M059J (cell line): ENCODE results near the gene USO1. TPM values are rescaled to one million over a fixed set of nuclear protein-coding genes. Genes with fewer than 3 reads are reported as not detected.
"Not testable (repeated sequence)": the region's sequence is repeated elsewhere in the genome, so short reads cannot be mapped to it uniquely, and the experiment has no call there.

Experiments
- DNase-seq: peaks from one replicate; pipeline ENCODE4 v3.0.0-alpha.2; 2012; ENCODE audit warnings: low read depth
- total RNA-seq: library from RNA; depleted of rRNA; stranded (reverse); fragments of >200 nt; shearing (Covaris generic); gene quantifications from 2 replicates; pipeline ENCODE4 v1.2.3, GENCODE V29; 2014; rRNA removed

The USO1 gene, protein sequence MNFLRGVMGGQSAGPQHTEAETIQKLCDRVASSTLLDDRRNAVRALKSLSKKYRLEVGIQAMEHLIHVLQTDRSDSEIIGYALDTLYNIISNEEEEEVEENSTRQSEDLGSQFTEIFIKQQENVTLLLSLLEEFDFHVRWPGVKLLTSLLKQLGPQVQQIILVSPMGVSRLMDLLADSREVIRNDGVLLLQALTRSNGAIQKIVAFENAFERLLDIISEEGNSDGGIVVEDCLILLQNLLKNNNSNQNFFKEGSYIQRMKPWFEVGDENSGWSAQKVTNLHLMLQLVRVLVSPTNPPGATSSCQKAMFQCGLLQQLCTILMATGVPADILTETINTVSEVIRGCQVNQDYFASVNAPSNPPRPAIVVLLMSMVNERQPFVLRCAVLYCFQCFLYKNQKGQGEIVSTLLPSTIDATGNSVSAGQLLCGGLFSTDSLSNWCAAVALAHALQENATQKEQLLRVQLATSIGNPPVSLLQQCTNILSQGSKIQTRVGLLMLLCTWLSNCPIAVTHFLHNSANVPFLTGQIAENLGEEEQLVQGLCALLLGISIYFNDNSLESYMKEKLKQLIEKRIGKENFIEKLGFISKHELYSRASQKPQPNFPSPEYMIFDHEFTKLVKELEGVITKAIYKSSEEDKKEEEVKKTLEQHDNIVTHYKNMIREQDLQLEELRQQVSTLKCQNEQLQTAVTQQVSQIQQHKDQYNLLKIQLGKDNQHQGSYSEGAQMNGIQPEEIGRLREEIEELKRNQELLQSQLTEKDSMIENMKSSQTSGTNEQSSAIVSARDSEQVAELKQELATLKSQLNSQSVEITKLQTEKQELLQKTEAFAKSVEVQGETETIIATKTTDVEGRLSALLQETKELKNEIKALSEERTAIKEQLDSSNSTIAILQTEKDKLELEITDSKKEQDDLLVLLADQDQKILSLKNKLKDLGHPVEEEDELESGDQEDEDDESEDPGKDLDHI
- total RNA-seq = 43.6 and 60.4 TPM in 2 replicates

DNA sequence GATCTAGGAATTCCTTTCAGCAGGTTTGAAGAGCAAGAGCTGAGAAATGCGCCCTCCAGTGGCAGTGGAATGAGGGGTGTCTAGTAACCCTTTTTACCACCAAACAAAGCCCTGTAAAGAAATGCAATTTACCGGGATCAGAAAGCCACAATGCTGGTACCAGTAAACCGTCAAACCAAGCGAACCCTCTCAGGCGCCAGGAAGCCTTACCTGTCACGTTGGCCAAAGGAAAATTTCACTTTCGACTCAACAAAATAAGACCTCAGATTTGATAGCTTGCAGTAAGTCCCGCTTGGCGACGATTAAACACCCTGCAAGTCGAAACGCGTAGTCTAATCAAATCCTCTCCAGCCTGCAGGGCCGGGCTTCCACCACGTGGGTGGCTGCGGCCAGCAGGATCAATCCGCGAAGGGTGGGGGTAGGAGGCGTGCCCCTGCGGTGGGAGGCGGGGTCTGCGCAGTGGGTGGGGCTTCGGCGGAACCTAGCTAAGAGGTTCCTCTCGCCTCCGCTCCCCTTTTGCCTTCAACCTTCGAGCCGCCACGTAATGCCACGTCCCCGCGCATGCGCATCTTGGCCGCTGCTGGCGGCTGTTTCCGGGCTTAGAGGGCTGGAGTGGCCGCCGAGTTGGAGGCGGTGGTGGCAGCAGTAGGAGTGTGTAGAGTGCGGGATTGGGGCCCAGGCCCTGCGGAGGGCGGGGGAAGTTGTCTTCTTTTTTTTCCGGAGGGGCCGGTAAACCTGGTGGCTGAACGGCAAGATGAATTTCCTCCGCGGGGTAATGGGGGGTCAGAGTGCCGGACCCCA, at the start of gene USO1:
USO1 (plus strand) TSS at position 512 of the 801 bp plus-strand sequence; CDS start at position 755, 243 bp downstream.
- DNase-seq = peak; percentile 94

DNA sequence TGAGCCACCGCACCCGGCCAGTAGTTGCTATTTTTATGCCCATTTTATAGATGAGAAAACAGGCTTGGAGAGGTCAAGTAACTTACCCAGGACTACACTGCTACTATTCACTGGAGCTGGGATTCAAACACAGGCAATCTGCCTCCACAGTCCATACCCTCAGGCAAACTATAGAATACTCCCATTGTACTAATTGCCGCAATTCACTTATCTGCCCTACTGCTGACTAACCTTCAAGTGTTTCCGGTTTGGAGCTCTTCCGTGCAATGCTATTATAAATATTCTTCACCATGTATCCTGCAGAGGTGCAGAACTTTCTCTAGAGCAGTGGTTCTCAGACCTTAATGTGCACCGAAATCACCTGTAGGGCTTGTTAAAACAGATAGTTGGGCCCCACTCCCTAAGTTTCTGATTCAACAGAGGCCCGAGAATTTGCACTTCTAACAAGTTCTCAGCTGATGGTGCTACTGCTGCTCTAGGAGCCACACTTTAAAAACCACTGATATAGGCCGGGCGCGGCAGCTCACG, 49.3 kb upstream of the USO1 start:
- no peak for DNase-seq

DNA sequence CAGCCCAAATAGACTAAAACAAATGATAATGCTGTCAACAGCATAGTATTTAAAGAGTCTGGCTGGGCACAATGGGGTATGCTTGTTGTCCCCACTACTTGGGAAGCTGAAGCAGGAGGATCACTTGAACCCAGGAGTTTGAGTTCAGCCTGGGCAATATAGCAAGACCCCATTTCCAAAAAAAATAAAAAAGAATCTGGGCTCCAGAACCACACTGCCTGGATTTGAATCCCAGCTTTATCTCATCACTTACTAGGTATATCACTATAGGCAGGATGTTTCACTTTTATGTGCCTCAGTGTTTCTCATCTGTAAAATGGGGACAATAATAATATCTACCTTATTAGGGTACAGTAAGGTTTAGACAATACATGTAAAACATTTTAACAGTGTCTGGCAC, 45.9 kb upstream of the USO1 start:
- no peak for DNase-seq

DNA sequence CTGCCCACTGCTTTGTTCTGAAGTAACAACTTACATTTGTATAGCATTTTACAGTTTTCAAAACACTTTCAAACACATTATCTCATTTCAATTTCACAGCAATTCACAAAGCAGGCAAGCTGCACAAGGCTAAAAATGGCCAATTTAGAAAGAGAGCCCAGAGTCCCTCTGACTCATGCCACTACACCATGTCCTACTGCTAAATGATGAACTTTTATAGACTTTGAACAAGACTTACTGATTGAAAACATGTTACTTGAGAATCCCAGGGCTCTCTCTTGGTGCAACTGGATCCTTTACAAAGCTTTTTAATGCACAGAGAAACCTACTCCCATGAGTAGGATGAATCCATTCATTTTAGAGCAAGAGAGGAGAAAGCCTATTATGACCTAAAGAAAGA, 45.4 kb upstream of the USO1 start:
- DNase-seq = no peak

DNA sequence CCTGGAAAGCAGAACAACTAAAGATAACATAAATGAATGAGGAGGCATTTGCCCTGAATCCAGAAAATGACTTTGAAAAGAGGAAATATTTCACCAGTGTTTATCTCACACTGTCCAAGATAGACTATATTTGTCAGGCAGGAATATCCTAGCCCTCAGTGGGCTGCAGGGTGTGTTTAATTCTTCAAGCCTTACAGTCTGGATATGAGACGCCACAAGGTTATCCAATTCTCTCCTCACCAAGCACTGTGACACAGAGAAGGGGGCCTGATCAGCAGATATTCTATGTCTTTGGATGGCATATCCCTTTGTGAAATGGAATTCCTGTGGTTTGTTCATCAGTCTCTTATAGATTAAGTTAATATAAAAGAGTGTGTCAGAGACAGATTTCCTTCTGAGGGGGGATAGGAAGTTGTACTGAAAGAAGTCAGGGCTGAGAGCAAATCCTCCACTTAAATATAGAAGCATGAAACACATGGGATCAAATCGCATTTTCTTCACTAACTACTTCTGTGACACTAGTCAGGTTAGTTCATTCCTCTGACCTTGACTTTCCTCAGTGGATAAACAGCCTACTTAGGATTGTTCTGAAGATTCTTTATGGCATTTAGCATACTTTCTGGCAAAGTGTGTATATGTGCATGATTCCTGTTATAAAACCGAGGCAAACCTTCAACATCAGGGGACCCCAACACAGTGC, 44.4 kb upstream of the USO1 start:
- DNase-seq = no peak

DNA sequence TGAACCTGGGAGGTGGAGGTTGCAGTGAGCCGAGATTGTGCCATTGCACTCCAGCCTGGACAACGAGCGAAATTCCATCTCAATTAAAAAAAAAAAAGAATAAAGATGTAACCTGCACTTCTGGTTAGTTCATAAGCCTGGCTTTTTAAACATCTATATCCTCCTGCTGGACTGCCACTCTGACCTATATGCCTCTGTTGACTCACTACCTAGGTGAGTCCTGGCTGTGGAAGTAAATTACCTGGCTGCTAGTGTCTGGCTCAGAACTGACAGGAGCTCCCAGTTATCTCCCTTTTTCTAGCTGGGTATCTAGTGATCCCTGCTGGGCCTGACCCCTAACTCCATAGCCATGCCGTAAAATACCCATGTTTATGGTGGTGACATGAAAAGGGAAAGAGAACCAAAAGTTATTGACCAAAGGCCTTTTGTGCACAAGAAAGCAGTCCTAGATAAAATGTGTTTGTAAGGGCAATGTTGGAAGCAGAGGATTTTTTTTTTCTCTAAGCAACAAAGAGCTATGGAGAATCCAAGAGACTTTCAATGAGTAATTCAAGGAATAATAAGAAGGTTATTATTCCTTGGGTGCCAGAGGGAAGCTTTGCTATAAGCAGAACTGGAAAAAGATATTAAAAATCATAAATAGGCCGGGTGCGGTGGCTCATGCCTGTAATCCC, 40.8 kb upstream of the USO1 start:
- no peak for DNase-seq

DNA sequence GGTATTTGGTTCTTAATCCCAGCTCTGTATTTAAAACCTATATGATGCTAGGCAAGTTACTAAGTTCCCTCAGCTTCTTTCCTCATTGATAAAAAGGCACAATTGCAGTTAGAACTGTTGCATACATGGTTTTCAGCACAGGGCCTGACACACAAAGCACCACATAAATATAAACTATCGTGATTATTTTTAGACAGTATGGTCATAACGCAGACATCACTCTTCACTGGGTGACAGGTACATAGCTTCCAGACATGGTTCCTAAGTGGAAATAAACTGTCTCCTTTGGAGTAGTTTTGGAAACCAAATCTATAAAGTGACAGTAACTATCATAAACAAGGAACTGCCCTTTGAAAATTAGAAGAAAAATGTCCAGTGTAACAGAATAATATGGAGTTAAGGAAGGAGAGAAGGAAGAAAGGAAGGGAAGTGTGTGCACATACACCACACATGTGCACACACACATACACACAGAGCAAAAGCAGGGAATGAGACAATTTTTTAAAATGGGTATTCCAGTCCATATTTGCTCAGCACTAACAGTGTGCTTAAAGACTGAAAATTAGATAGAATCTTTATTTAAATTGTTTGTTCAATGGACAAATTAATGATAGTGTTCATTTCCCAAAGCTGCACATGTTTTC, 38.7 kb upstream of the USO1 start:
- DNase-seq = no peak

DNA sequence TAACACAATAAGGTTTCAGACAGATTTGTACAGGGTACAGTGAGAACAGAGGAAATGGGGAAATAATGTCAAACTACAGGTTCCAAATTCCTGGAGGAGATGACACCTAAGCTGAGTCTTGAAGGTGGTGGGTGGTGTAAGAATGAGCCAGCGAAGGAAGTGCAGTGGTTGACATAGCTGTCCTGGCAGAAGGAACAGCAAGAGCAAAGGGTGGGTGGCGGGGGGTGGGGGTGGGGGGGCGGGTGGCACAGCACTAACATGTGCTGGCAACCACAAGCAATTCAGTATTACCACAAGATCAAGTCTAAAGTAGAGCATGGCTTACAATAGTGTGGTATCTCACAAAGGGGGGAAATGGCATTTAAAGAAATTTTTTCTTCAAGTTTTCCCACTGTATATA, 38.0 kb upstream of the USO1 start:
- no peak for DNase-seq

DNA sequence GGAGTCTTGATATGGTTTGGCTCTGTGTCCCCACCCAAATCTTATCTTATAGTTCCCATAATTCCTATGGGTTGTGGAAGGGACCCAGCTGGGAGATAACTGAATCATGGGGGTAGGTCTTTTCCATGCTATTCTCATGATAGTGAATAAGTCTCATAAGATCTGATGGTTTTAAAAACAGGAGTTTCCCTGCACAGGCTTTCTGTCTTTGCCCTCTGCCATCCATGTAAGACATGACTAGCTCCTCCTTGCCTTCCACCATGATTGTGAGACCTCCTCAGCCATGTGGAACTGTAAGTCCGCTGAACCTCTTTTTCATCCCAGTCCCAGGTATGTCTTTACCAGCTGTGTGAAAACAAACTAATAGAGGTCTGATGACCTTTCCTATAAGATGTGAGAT, 37.3 kb upstream of the USO1 start:
- not testable (repeated sequence) for DNase-seq

DNA sequence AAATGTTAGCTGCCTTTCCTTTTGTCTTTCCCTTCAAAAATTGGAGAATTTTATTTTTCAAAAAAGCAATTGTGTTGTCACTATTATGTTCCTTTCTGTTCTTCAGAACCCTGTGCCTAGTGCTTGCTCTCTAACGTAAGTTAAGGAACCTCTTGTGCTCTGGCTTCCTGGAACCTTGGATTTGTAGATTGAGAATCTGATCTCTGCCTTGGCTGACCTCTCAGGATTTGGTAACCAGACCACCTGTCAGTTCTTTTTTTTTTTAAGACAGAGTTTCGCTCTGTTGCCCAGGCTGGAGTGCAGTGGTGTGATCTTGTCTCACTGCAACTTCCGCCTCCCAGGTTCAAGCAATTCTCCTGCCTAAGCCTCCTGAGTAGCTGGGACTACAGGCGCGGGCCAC, 32.3 kb upstream of the USO1 start:
- DNase-seq = not testable (repeated sequence)

DNA sequence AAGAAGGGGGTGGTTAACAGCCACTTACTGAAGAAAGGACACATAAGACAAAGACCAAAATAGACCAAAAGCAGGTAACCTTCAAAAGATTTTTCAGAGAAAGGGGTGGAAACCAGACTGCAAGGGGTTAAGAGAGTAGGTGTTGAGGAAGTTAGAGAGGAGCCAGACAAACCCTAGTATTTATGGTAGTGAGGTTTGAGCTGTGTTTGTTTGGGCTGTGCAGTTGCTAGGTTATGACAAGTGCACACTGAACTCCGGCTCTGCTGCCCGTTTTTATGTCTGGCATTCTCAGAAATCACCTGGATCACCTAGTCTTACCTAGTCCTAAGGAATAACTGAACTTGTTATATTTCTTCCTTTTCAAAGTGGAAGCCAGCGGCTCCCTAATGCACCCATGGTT, 28.3 kb upstream of the USO1 start:
- no peak for DNase-seq

DNA sequence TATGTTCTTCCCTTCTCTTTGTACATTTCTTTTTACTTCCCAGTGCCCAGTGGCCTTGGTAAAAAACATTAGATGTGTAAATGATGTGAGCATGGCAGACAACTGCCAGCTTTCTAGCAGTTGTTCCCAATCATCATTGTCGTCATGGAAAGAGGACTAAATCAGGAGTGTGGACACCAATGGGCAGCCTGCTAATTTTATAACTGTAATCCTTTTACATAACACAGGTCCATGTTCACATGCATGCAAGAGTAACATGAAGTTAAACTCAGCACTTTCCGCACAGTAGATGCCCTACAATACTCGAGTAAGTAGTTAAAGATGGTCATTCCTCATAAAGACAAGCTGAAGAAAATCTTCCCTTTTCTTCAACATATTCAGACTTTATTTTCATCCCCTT, 27.8 kb upstream of the USO1 start:
- no peak for DNase-seq

DNA sequence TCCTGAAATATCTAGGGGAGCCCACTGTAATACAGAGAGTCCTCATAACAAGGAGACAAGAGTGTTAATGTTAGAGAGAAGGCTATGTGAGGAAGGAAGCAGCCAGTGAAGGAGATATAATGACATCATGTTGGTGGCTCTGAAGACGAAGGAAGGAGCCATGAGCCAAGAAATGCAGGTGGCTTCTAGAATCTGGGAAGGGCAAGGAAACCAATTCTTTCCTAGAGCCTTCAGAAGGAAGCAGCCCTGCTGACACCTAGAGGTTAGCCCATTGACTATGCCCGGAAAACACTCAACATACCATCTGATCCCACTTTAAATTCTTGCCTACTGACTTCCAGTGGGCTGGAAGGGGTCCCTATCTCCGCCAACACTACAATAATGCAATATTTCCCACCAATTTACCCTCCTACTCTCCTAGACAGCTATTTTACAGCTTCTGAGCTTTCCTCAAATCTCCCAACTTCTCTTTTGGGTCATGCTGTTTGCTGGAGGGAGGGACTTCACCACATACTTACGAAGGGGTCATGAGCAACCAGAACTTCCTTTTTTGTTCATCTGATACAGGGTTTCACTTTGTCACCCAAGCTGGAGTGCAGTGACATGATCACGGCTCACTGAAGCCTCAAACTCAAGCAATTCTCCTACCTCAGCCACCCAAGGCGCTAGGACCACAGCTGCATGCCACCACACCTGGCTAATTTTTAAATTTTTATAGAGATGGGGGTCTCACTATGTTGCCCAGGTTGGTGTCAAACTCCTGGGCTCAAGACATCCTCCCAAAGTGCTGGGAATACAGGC, 26.0 kb upstream of the USO1 start:
- no peak for DNase-seq

DNA sequence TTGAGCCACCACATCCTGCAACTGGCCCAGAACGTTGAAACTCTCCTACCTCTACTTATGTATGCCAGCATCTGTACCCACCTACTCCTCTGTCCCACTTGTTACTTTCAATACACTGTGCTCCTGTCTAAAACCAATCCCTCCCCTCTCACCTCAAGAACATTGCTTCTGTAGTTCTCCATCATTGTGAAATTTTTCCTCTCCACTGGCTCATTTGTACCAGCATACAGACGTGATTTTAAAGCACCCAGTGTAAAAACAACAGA, 25.5 kb upstream of the USO1 start:
- DNase-seq = no peak

DNA sequence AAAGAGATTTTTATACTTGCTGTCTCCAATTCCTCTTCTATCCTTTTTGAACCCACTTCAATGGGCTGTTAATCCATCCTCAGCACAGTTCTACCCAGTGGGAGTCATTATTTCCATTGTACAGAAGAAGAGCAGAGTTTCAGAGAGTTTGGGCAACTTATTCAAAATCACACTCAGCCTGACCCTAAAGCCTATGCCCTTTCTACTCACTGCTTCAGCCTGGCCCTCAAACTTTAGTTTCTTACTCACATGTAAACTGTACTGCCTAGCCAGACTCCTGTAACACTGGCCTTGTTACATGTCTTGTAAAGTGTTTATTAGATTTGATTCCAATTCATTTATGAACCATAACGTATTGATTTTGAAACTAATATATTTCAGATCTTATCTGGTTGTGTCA, 25.1 kb upstream of the USO1 start:
- no peak for DNase-seq

DNA sequence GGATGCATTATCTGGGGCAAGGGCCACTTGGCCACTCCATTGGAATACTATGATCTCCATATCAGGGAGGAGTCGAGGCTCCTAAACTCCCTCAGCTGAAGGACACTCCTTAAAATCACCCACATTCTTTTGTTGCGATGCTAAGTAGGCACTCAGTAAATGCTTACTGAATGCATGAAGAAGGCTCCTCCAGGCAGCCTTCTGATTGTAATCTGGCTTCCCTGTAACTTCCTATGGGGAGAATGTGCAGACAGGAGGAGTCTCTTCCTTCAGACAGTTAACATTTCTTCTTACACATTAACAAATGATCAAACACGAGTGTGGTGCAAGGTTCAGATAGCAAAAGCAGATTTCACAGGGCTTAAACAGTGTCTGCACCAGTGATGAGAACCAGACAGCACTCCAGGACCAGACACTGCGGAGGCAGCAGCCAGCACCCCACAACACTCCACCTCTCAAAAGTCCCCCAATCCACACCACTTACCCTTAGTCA, 21.4 kb upstream of the USO1 start:
- DNase-seq = no peak

DNA sequence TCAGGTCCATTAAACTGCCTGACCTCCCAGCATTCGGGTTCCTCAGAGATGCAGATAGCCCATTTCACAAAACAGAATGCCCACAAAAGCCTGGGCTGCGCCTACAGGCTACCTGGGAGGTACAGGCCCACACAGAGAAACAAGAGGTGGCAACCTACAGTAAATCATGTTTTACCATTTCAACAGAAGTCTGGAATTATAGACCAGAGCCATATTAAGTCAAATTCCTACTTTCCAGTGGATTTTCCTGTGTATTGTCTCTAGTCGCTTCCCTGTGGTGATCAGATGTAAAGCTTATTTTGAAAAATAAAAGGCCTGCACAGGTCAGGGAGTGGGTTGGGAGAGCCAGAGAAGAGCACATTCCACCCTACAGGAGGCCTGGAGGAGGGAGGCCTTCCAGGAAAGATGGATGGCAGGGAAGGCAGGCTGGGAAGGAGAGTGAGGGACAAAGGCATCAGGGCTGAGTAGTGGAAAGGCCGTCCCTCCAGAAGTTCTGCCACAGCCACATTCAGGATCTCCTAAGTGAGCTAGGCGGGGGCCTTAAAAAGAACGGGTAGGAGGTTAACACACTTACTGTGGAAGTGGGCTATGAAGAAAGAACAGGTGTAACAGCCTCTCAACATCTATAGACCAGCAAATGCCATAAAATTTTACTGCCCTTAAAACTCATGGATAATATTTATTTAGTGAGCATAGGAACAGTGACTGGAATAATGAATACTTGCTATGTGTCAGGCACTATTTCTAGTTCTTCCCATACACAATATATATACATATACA, 19.0 kb upstream of the USO1 start:
- no peak for DNase-seq

DNA sequence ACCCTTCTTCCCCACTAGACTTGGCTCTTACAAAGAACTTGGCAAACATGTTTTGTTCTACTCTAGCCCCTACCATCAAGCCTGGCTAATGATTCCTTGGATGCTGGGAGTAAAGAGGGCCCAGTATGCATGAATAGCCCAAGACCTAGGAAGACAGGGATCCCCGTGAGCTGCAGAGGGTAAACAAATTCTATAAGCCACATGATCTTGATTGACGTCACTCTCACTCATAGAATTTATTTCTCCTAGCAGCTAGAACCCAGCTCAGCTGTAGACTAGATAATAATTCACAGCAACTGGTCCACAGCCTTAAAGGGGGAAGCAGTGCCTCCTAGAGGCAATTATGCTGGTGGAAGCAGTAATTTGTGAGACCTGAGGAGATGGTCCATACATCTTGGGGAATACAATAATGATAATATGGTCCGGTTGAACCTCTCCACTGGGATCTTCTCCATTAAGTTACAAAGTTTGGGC, 16.1 kb upstream of the USO1 start:
- DNase-seq = no peak
